ENCODE measurements around the gene DDIT4. TPM values are rescaled to one million over a fixed set of nuclear protein-coding genes. Genes with fewer than 3 reads are reported as not detected.

Gene DDIT4
- total and polyA plus RNA-seq, 9 of the 15 experiments (the other 6 are each of a cell fraction or from before 2014, with no cell fraction given): 8.2 to 675 (median 159) TPM

- peak; percentile 100; the same call in 1 of the 2 replicates for TF ChIP-seq AFF4 (CRISPR knock-in tag; IDR thresholded peaks at IDR 0.05)
- TF ChIP-seq, protein P1, sequence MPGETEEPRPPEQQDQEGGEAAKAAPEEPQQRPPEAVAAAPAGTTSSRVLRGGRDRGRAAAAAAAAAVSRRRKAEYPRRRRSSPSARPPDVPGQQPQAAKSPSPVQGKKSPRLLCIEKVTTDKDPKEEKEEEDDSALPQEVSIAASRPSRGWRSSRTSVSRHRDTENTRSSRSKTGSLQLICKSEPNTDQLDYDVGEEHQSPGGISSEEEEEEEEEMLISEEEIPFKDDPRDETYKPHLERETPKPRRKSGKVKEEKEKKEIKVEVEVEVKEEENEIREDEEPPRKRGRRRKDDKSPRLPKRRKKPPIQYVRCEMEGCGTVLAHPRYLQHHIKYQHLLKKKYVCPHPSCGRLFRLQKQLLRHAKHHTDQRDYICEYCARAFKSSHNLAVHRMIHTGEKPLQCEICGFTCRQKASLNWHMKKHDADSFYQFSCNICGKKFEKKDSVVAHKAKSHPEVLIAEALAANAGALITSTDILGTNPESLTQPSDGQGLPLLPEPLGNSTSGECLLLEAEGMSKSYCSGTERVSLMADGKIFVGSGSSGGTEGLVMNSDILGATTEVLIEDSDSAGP (CRISPR knock-in tag; IDR thresholded peaks at IDR 0.05): no peak; the same call in 1 of the 2 replicates
- no peak for TF ChIP-seq FOXA1 (IDR thresholded peaks at IDR 0.05; ENCODE audit: borderline replicate concordance)
- TF ChIP-seq, protein P2, sequence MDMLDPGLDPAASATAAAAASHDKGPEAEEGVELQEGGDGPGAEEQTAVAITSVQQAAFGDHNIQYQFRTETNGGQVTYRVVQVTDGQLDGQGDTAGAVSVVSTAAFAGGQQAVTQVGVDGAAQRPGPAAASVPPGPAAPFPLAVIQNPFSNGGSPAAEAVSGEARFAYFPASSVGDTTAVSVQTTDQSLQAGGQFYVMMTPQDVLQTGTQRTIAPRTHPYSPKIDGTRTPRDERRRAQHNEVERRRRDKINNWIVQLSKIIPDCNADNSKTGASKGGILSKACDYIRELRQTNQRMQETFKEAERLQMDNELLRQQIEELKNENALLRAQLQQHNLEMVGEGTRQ (CRISPR knock-in tag; IDR thresholded peaks at IDR 0.05): peak; percentile 64; the same call in 1 of the 2 replicates
- TF ChIP-seq TCFL5 (CRISPR knock-in tag; conservative IDR thresholded peaks at IDR 0.05): 0 out of 2 replicates have a peak, but pooled peaks have one; percentile 36
- TF ChIP-seq ERF (CRISPR knock-in tag; IDR thresholded peaks at IDR 0.05): peak; percentile 29; the same call in 1 of the 2 replicates
- no peak for TF ChIP-seq NCOR1 (IDR thresholded peaks at IDR 0.05)
- peak; percentile 94 for TF ChIP-seq PML (IDR thresholded peaks at IDR 0.05; ENCODE audit: low read length)
- peak; percentile 92; the same call in 1 of the 2 replicates for TF ChIP-seq GTF2F1 (IDR thresholded peaks at IDR 0.05; ENCODE audit: low read depth, low read length)
- TF ChIP-seq, protein P3, sequence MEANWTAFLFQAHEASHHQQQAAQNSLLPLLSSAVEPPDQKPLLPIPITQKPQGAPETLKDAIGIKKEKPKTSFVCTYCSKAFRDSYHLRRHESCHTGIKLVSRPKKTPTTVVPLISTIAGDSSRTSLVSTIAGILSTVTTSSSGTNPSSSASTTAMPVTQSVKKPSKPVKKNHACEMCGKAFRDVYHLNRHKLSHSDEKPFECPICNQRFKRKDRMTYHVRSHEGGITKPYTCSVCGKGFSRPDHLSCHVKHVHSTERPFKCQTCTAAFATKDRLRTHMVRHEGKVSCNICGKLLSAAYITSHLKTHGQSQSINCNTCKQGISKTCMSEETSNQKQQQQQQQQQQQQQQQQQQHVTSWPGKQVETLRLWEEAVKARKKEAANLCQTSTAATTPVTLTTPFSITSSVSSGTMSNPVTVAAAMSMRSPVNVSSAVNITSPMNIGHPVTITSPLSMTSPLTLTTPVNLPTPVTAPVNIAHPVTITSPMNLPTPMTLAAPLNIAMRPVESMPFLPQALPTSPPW (CRISPR knock-in tag; IDR thresholded peaks at IDR 0.05): no peak; the same call in 1 of the 2 replicates
- peak; percentile 7 for TF ChIP-seq SAP30 (IDR thresholded peaks at IDR 0.05; ENCODE audit: borderline replicate concordance, insufficient read depth, low read depth, low read length, poor library complexity, severe bottlenecking)
- TF ChIP-seq ZNF57 (CRISPR knock-in tag; IDR thresholded peaks at IDR 0.05): no peak
- TF ChIP-seq ZBTB1 (CRISPR knock-in tag; IDR thresholded peaks at IDR 0.05; ENCODE audit: borderline replicate concordance, low read depth): no peak; the same call in 1 of the 2 replicates
- peak; percentile 73 for TF ChIP-seq SIRT6 (IDR thresholded peaks at IDR 0.05; ENCODE audit: low read depth, low read length)
- peak; percentile 96 for TF ChIP-seq POLR2G (IDR thresholded peaks at IDR 0.05; ENCODE audit: low read depth, low read length)
- peak; percentile 99 for TF ChIP-seq POLR2A (conservative IDR thresholded peaks at IDR 0.05)
- TF ChIP-seq GATA2 (CRISPR knock-in tag; IDR thresholded peaks at IDR 0.05): no peak
- TF ChIP-seq SMAD2 (IDR thresholded peaks at IDR 0.05; ENCODE audit: low read depth, low read length): no peak
- TF ChIP-seq ZNF263 (CRISPR knock-in tag; IDR thresholded peaks at IDR 0.05; ENCODE audit: borderline replicate concordance): no peak; the same call in 1 of the 2 replicates
Observed at GRCh38 chr10:72273410-72274212, at the start of gene DDIT4 (continued).
